Central memory CD8-positive, alpha-beta T cell (primary cell): ENCODE results near the gene CDC25B.

Source experiments
- ATAC-seq: fragments of 150-1000 bp; cut with Tn5 transposase; replicated peaks from 2 replicates; pipeline ENCODE4 v1.10.0; 2022; ENCODE audit warnings: mild to moderate bottlenecking, moderate FRiP score, moderate number of reproducible peaks; ENCODE audit not compliant: poor library complexity, severe bottlenecking; ENCODE audit errors: extremely low read depth
- DNase-seq, 2 donors: peaks; one replicate each; pipeline ENCODE4 v3.0.0; 2021; ENCODE audit warnings: low spot score in 2 of 2
- H3K27ac Mint-ChIP-seq: one replicate; pipeline ENCODE4 v1.8.0; 2022; ENCODE audit warnings: low read depth, mild to moderate bottlenecking, moderate library complexity, mixed read lengths
- H3K27me3 Mint-ChIP-seq: one replicate; pipeline ENCODE4 v1.8.0; 2022; ENCODE audit warnings: mixed read lengths
- H3K36me3 Mint-ChIP-seq: one replicate; pipeline ENCODE4 v1.8.0; 2022; ENCODE audit warnings: mild to moderate bottlenecking, moderate library complexity, mixed read lengths; ENCODE audit not compliant: insufficient read depth
- H3K4me1 Mint-ChIP-seq: one replicate; pipeline ENCODE4 v1.8.0; 2022; ENCODE audit warnings: mixed read lengths
- H3K4me3 Mint-ChIP-seq: one replicate; pipeline ENCODE4 v1.8.0; 2022; ENCODE audit warnings: mild to moderate bottlenecking, moderate library complexity, mixed read lengths
- H3K9me3 Mint-ChIP-seq: one replicate; pipeline ENCODE4 v1.8.0; 2022; ENCODE audit warnings: mixed read lengths

Gene CDC25B

DNA sequence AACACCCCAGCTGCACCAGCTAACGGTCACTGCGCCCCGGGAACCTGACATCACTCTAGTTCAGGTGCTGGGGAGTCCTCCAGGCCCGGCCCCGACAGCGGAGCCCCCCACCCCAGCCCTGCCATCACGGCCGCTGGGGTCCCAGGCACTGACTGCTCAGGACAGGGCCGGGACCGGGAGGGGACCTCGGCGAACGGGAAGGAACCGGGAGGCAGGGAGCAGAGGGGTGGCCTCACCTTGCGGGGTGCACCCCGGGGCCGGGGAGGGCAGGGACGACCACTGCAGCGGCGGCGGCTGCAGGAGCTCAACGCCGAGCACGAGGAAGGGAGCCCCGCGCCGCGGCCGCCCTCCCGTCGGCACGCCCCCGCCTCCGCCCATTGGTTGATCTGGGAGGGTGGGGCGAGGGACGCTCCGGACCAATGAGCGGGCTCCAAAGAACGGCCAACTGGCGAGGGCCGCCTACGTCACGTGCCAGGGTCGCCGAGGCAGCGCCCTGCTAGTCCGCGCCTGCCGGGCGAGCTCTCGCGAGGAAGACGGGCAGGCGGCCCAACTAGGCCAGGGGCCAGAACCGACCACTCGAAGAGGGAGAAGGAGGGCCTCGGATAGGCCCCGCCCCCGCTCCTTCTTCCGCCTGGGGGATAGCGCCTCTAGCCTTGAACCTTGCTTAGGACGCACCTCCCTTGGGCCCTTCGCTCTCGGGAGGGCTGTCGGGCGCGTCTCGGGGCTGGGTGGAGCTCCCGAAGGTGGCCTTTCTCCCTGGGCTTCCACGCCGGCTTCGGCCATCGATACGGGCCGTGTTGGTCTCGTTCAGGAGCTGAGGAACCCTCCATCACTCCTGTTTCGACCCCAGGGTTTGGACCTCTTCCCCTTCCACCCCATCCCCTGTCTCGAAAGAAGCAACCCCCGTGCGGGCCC is 28.4 kb upstream of the CDC25B start, which contains the start of gene ADISSP:
Gene ADISSP (minus strand): TSS at position 327 of the 915 bp plus-strand sequence. CDS start 7,653 bp downstream, outside the sequence.
- no peaks in the 10 kb centered on the region for H3K27me3 Mint-ChIP-seq
- H3K36me3 Mint-ChIP-seq: peaks cover 13% of the 10 kb centered on the region
- peak within 1 kb of the TSS; percentile 76 for H3K4me3 Mint-ChIP-seq
- peaks cover 30% of the 10 kb centered on the region for H3K4me1 Mint-ChIP-seq
- no peaks in the 10 kb centered on the region for H3K9me3 Mint-ChIP-seq
- peak within 1 kb of the TSS; percentile 91 for H3K27ac Mint-ChIP-seq
- DNase-seq (peak; percentile 89 to 94), ATAC-seq (peak; percentile 87)

DNA sequence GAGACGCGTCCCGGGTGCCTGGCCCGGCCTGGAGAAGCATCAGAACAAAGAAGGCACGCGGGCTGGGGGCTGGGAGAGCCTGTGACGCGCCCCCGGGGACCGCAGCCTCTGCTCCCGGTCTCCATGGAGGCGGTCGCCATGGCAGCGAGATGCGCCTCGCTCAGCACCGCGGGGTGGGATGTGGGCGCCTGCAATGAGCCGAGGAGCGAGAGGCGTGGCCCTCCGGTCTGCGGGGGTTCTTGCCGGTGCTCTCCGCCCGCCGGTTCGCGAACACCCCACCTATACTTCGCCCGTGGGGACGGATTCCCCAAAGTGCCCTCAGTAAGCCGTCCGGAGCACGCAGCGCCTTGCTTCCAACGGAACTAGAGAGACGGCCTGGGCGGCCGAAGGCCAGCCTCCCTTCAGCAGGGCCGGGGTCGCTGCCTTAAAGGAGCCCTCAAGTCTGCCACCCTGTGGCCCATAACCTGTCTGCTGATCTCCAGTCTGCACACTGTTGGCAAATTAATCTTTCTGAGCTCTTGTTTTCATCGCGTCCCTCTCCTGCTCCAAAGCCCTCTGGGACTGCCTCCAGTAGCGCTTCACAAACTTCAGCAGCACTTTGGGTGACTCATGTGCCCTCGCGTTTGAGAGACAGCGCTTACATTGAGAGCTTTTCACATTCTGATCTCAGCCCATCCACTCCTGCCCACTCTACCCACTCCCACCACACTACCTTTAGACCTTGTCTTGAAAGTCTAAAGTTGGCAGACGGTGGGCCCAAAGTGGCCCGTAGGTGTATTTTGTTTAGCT is 27.6 kb upstream of the CDC25B start:
- H3K4me3 Mint-ChIP-seq: peak overlapping the region; percentile 76
- peak; percentile 74 for ATAC-seq
- H3K27ac Mint-ChIP-seq: peak overlapping the region; percentile 91

DNA sequence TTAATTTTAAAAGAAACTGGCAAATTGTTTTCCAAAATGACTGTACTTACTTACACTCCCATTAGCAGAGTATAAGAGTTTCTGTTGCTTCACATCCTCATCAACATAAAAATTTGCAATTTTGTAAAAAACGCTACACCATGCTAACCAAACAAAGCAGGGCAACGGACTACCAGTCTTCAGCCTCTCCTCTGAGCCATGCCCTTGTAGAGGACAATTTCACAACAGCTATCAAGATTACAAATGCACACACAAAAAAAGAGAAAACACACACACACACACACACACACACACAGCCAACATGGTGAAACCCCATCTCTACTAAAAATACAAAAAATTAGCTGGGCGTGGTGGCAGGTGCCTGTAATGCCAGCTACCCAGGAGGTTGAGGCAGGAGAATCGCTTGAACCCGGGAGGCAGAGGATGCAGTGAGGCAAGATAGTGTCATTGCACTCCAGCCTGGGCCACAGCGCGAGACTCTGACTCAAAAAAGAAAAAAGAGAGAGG is 24.5 kb upstream of the CDC25B start:
- DNase-seq: no peak
- Mint-ChIP-seq H3K27me3 (no peaks in the 10 kb centered on the region), H3K27ac (no peak overlapping the region), H3K9me3 (no peaks in the 10 kb centered on the region), H3K4me3 (no peak overlapping the region), H3K4me1 (peaks cover 16% of the 10 kb centered on the region), H3K36me3 (peaks cover 12% of the 10 kb centered on the region)
- ATAC-seq: no peak

More for the DNA sequence above, 27.6 kb upstream of the CDC25B start:
- peaks cover 13% of the 10 kb centered on the region for H3K36me3 Mint-ChIP-seq
- H3K9me3 Mint-ChIP-seq: no peaks in the 10 kb centered on the region
- peak; percentile 70 to 83 for DNase-seq
- peaks cover 30% of the 10 kb centered on the region for H3K4me1 Mint-ChIP-seq
- H3K27me3 Mint-ChIP-seq: no peaks in the 10 kb centered on the region

DNA sequence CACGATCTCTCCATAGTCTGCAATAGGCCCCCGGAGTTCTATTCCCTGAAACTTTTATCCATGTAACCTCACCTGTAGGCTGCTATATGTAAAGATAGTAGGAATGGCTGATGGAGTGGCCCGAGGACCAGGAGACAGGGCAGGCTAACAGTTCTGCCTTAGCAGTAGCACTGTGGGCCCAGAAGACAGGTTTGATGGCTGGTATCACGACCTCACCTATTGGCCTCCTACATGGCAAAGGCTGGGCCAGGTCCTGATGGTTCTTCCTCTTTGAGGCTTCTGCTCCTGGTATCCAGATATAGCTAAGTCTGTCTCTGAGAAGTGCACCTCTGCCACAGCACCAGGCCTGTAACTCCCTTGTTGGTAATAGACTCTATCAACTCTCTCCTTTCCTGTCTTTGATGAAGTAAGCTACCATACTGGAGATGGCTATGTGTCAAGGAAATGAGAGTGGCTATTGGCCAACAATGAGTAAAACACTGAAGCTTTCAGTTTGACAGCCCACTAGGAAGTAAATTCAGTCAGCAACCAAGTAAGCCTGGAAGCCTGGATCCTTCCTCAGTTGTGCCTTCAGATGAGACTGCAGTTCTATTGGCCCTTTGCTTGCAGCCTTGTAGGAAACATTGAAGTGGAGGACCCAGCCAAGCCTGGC is 20.5 kb upstream of the CDC25B start:
- Mint-ChIP-seq H3K36me3 (peaks cover 4% of the 10 kb centered on the region), H3K4me1 (peaks cover 14% of the 10 kb centered on the region)

DNA sequence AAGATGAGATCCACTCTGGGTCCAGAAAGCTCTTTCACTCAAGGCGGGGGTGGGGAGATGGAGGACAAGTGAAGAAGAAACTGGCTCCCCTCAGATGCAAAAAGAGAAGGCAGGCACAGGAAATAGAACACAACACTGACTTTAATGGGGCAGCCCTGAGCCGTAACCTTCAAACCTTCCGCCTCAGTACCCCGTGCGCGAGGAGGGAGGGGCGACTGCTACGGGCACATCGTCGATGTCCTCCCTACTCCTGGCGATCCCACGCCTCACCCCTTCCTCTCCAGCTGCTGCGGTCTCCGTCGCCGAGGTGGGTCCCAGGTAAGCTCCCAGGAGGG is 18.8 kb upstream of the CDC25B start:
- ATAC-seq: peak; percentile 56
- Mint-ChIP-seq H3K36me3 (peaks cover 7% of the 10 kb centered on the region), H3K4me3 (peak overlapping the region; percentile 81), H3K4me1 (peaks cover 28% of the 10 kb centered on the region), H3K27me3 (no peaks in the 10 kb centered on the region), H3K27ac (peak overlapping the region; percentile 58), H3K9me3 (no peaks in the 10 kb centered on the region)
- DNase-seq: no peak

More for the DNA sequence above, 20.5 kb upstream of the CDC25B start:
- no peak for DNase-seq
- Mint-ChIP-seq H3K27me3 (no peaks in the 10 kb centered on the region), H3K27ac (no peak overlapping the region), H3K4me3 (no peak overlapping the region), H3K9me3 (no peaks in the 10 kb centered on the region)
- no peak for ATAC-seq

DNA sequence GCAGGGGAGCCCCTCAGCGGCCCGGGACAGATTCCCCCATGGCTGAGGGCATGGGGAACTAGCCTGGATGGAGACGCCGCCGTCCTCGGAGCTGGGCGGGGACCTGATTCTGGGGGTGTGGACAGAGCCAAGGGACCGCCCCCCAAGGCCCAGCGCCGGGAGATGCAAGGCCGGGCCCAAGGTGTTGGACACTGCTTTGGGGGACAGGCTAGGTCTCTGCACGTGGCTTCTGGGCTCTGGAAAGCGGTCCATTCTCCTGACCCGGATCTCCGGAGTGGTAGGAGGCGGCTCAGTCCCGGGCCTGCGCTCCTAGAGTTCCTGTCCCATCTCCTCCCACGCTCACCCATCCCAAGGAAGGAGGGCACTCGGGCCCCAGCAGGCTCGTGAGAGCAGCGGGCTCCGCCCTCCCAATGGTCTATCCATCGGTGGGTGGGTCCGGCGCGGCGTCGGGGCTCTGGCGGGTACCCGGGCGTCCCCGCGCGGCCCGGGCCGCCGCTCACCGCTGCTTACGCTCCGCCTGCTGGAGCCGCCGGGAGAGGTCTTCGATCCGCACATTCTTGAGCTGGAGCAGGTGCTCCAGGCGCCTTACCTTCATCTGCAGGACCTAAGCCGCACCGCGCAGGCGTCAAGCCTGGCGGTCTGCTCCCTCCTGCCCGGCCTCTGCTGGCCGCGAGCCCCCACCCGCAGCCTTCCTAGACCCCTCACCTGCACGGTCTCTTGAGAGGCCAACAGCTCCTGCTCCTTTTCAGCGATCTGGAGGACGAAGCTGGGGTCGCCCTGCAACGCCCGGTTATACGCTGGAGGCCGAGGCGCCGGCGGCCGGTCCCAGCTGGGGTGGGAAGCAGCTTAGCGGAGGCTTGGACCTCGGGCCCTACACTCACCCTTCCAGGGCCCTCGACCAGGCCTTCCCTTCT is 18.1 kb upstream of the CDC25B start:
- no peaks in the 10 kb centered on the region for H3K9me3 Mint-ChIP-seq

DNA sequence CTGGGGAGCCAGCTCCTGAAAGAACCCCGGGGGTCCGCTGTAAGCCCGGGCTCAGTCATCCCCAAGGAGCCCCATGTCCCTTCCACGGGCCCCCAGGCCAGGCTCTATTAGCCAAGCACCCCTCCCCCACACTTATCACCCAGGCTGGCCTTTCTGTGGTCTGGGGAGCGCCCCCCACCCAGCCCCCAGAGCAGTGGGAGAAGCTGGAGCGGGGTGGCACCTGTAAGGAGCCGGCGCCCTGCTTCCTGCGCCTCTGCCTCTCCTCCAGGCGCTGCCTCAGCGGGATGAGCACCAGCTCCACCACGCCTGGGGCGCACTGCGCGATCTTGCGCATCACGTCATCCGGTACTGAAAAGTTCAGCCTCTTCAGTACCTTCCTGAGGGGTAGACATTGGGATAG is 17.1 kb upstream of the CDC25B start:
- peaks cover 7% of the 10 kb centered on the region for H3K36me3 Mint-ChIP-seq
- H3K4me1 Mint-ChIP-seq: peaks cover 37% of the 10 kb centered on the region
- no peaks in the 10 kb centered on the region for H3K9me3 Mint-ChIP-seq
- no peaks in the 10 kb centered on the region for H3K27me3 Mint-ChIP-seq
- no peak overlapping the region for H3K27ac Mint-ChIP-seq
- DNase-seq (no peak), ATAC-seq (no peak)
- H3K4me3 Mint-ChIP-seq: peak overlapping the region; percentile 81

More for the DNA sequence above, 18.1 kb upstream of the CDC25B start:
- Mint-ChIP-seq H3K36me3 (peaks cover 7% of the 10 kb centered on the region), H3K4me3 (peak overlapping the region; percentile 81), H3K27me3 (no peaks in the 10 kb centered on the region), H3K4me1 (peaks cover 28% of the 10 kb centered on the region), H3K27ac (peak overlapping the region; percentile 58)
- peak; percentile 57 for ATAC-seq
- DNase-seq: no peak

DNA sequence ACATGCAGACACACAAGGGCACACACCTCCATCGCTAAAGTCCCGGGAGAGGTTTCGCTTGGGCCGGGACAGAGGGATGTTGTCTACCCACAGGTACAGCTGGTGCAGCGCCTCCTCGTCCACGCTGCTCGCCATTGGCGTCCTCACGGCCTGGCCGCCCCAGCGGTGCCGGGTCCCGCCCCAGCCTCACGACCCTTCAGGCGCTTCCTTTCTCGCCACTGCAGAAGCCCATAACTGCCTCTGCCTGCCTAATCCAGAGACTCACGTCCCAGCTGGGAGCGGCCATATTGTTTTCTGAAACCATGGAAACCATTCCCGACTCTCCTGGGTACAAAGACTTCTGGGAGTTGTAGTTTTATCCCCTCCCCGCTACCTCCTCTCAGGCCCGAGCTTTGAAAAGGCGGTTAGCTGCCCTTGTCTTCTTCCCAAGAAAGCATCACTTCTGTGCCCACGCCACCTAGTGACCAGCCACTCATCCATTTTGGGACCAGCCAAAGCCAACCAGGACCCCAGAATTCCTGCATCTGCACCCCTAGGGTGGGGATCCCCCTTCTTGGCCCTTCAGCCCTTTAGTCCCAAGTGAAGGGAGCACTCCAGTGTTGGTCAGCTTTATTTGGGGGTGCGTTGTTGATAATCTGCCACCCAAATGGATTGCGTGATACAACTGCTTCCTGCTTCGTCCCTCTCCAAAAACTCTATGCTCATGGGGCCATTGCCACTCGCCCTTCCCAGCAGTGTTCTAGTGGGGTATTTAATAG is 14.8 kb upstream of the CDC25B start, which contains the start of gene SPEF1:
Gene SPEF1 (minus strand): TSS at position 296 of the 758 bp plus-strand sequence. CDS start 161 bp downstream, at position 135.
- Mint-ChIP-seq H3K27me3 (no peaks in the 10 kb centered on the region), H3K27ac (peak within 1 kb of the TSS; percentile 44), H3K9me3 (no peaks in the 10 kb centered on the region), H3K36me3 (peaks cover 13% of the 10 kb centered on the region), H3K4me1 (peaks cover 47% of the 10 kb centered on the region), H3K4me3 (peak within 1 kb of the TSS; percentile 63)
- peak in 1 of 2 donors; percentile 25 for DNase-seq
- peak; percentile 38 for ATAC-seq

DNA sequence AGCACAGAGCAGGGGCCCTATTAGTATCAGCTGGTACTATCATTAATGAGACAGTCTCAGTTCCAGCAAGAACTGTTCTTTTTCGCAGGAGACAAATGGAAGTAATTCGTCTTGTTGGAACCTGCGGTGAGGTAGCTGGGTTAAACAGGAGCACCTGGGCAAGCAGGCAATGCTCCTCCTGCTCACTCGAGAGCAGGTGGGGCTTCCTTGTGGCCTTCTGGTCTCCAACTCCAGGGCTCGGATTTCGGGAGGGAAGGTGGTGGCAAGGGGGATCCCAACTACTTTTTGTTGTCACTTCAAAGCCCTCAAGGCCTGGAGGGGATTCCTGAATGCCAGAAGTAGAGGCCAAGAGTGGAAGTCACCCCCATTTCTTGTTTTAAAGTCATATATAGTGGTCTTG is 13.5 kb upstream of the CDC25B start:
- DNase-seq (no peak), ATAC-seq (no peak)
- H3K36me3 Mint-ChIP-seq: peaks cover 11% of the 10 kb centered on the region
- H3K27ac Mint-ChIP-seq: no peak overlapping the region
- no peak overlapping the region for H3K4me3 Mint-ChIP-seq
- no peaks in the 10 kb centered on the region for H3K27me3 Mint-ChIP-seq
- peaks cover 41% of the 10 kb centered on the region for H3K4me1 Mint-ChIP-seq
- no peaks in the 10 kb centered on the region for H3K9me3 Mint-ChIP-seq

DNA sequence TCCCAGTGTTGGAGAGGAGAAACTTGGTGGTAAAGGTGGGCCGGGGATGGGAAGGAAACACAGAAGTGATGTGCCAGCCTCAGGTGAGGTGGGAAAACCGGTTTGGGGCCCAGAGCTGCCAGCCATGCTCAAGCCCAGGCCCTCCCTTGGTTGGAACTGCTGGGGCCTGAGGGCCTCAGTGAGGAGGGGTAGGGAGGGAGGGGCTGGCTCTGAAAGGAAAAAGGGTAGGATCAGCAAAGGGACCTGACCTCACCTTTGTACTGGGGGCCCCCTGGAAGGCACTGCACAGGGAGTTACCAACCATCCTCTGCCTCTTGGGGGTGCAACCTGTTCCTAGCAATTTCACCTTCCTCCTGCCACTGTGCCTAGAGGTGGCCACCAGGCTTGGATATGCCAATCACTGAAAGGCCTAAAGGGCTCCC is 13.0 kb upstream of the CDC25B start:
- no peaks in the 10 kb centered on the region for H3K27me3 Mint-ChIP-seq
- ATAC-seq (no peak), DNase-seq (no peak)
- H3K27ac Mint-ChIP-seq: no peak overlapping the region
- peaks cover 11% of the 10 kb centered on the region for H3K36me3 Mint-ChIP-seq
- H3K4me1 Mint-ChIP-seq: peaks cover 43% of the 10 kb centered on the region
- no peaks in the 10 kb centered on the region for H3K9me3 Mint-ChIP-seq
- no peak overlapping the region for H3K4me3 Mint-ChIP-seq
